Liver (tissue), 9 donors: Measurements from ENCODE around the gene CREB5. TPM values are rescaled to one million over a fixed set of nuclear protein-coding genes. Genes with fewer than 3 reads are reported as not detected.

Experiments used
- DNase-seq: peaks from one replicate; pipeline ENCODE4 v3.0.0-alpha.2; 2017; ENCODE audit warnings: low spot score
- H3K27ac ChIP-seq, 2 donors: one replicate each; pipeline ENCODE4 v1.7.0; 2013; ENCODE audit warnings: inconsistent platforms in 2 of 2, low read length in 2 of 2, control low read depth in 1 of 2, low read depth in 1 of 2, mild to moderate bottlenecking in 1 of 2
- H3K27me3 ChIP-seq, 4 donors: one replicate each; pipeline versions ENCODE4 v1.6.1 to v1.7.0; 2013; ENCODE audit warnings: low read length in 3 of 4, inconsistent platforms in 1 of 4, mild to moderate bottlenecking in 1 of 4, moderate library complexity in 1 of 4; ENCODE audit not compliant: control insufficient read depth in 4 of 4, insufficient read depth in 4 of 4
- H3K36me3 ChIP-seq, 4 donors: one replicate each; pipeline versions ENCODE4 v1.6.1 to v1.7.0; 2013; ENCODE audit warnings: low read length in 3 of 4, mild to moderate bottlenecking in 3 of 4, low read depth in 1 of 4, moderate library complexity in 1 of 4; ENCODE audit not compliant: control insufficient read depth in 4 of 4, insufficient read depth in 3 of 4
- H3K4me1 ChIP-seq, 4 donors: one replicate each; pipeline versions ENCODE4 v1.6.1 to v1.7.0; 2013; ENCODE audit warnings: low read length in 3 of 4, mild to moderate bottlenecking in 3 of 4, moderate library complexity in 1 of 4; ENCODE audit not compliant: control insufficient read depth in 4 of 4, insufficient read depth in 4 of 4
- H3K4me3 ChIP-seq, 3 donors: one replicate each; pipeline versions ENCODE4 v1.6.1 to v1.7.0; 2013; ENCODE audit warnings: low read length in 3 of 3, control low read depth in 1 of 3, low read depth in 1 of 3, mild to moderate bottlenecking in 1 of 3
- H3K9ac ChIP-seq, 2 donors: one replicate each; pipeline ENCODE4 v1.7.0; 2013; ENCODE audit warnings: low read length in 2 of 2, mild to moderate bottlenecking in 2 of 2, moderate library complexity in 2 of 2, control low read depth in 1 of 2, low read depth in 1 of 2
- H3K9me3 ChIP-seq, 4 donors: one replicate each; pipeline versions ENCODE4 v1.6.1 to v1.7.0; 2013; ENCODE audit warnings: low read length in 3 of 4; ENCODE audit not compliant: control insufficient read depth in 4 of 4
- ATF3 ChIP-seq: IDR thresholded peaks from 2 replicates; pipeline ENCODE4 v1.6.1; 2016; ENCODE audit warnings: antibody characterized with exemption
- CTCF ChIP-seq: fragments of 150-350 bp; IDR thresholded peaks from 2 replicates; pipeline ENCODE4 v1.5.1; 2017; ENCODE audit warnings: improper control_type of control experiment, low read depth, low read length; ENCODE audit not compliant: missing input control
- FOXA1 ChIP-seq: IDR thresholded peaks from 2 replicates; pipeline ENCODE4 v1.6.1; 2016; ENCODE audit warnings: antibody characterized with exemption
- FOXA2 ChIP-seq: IDR thresholded peaks from 2 replicates; pipeline ENCODE4 v1.6.1; 2016; ENCODE audit warnings: antibody characterized with exemption
- HNF4A ChIP-seq, 2 donors: conservative IDR thresholded peaks; 2 replicates each; pipeline ENCODE4 v1.6.1; 2016; ENCODE audit warnings: antibody characterized with exemption in 2 of 2, mild to moderate bottlenecking in 2 of 2
- HNF4G ChIP-seq: IDR thresholded peaks from 2 replicates; pipeline ENCODE4 v1.6.1; 2016; ENCODE audit warnings: antibody characterized with exemption
- RAD21 ChIP-seq, 2 donors: IDR thresholded peaks; 2 replicates each; pipeline ENCODE4 v1.6.1; 2016; ENCODE audit warnings: antibody characterized with exemption in 2 of 2, mild to moderate bottlenecking in 2 of 2
- REST ChIP-seq: IDR thresholded peaks from 2 replicates; pipeline ENCODE4 v1.6.1; 2016; ENCODE audit warnings: antibody characterized with exemption, mild to moderate bottlenecking
- RXRA ChIP-seq, 2 donors: IDR thresholded peaks; 2 replicates each; pipeline ENCODE4 v1.6.1; 2017 to 2018; ENCODE audit warnings: antibody characterized with exemption in 2 of 2, mild to moderate bottlenecking in 1 of 2
- YY1 ChIP-seq: IDR thresholded peaks from 2 replicates; pipeline ENCODE4 v1.6.1; 2016; ENCODE audit warnings: antibody characterized with exemption, mild to moderate bottlenecking
- ZBTB33 ChIP-seq: IDR thresholded peaks from 2 replicates; pipeline ENCODE4 v1.6.1; 2016; ENCODE audit warnings: antibody characterized with exemption
- WGBS: extraction: QIAGEN DNeasy Blood & Tissue Kit; methylation state at CpG from one replicate; pipeline ENCODE4 v1.1.7; 2013; 5-methylcytosine and 5-hydroxymethylcytosine counted together
- polyA plus RNA-seq, 2 donors: library from polyadenylated mRNA; stranded (reverse) in 1 of 2; unstranded in 1 of 2; fragments of 200-250 nt in 1 of 2; fragments of >200 nt in 1 of 2; fragmentation: Nextera tagmentation in 1 of 2; extraction: Ambion mirVana in 1 of 2; gene quantifications; one replicate each; pipeline versions ENCODE4 v1.2.1 to v1.2.3, GENCODE V29; 2013 to 2015
- total RNA-seq, 2 donors: library from RNA; depleted of rRNA; stranded (reverse); fragments of >200 nt; gene quantifications; one replicate each; pipeline ENCODE4 v1.2.3, GENCODE V29; 2014
- donor health status: healthy.
- donor health status: healthy.
- donor health status: healthy.
- donor health status: healthy.
- donor health status: healthy.

Gene CREB5
- total and polyA plus RNA-seq, 4 donors: 0.25 to 0.92 (median 0.67) TPM

GRCh38 chr7:28792858-28793257 lies 380.5 kb downstream of the CREB5 start (continued):
- TF ChIP-seq YY1 (no peak), ZBTB33 (no peak), CTCF (no peak)

GRCh38 chr7:28793381-28794085 lies 381.2 kb downstream of the CREB5 start:
- no peak for TF ChIP-seq RAD21 (IDR thresholded peaks at IDR 0.05)
- no peak for TF ChIP-seq HNF4G
- TF ChIP-seq HNF4A (conservative IDR thresholded peaks at IDR 0.05): no peak
- no peak for TF ChIP-seq ATF3
- no peak for TF ChIP-seq FOXA1
- TF ChIP-seq ZBTB33: no peak
- TF ChIP-seq REST: no peak
- TF ChIP-seq RXRA (IDR thresholded peaks at IDR 0.05): no peak
- no peak for TF ChIP-seq FOXA2
- no peaks in the 10 kb centered on the region for H3K4me1 ChIP-seq
- WGBS: 85% methylated on average over 9 of the region's 9 CpGs
- no peaks in the 10 kb centered on the region for H3K36me3 ChIP-seq
- H3K4me3 ChIP-seq: no peak overlapping the region
- no peak overlapping the region for H3K9ac ChIP-seq
- H3K27me3 ChIP-seq: peaks cover 0 to 2% (median 0%) of the 10 kb centered on the region in 4 donors
- H3K27ac ChIP-seq: no peak overlapping the region
- H3K9me3 ChIP-seq: no peaks in the 10 kb centered on the region
- no peak for DNase-seq
